Measurements from ENCODE around the gene SPATS1.
A peak's percentile ranks its signal among the peaks of the same experiment; 100 is the strongest.
"Not testable (repeated sequence)": the region's sequence is repeated elsewhere in the genome, so short reads cannot be mapped to it uniquely, and the experiment has no call there.

Gene SPATS1

GRCh38 chr6:44338228-44339122 is 4.0 kb upstream of the SPATS1 start:
- DNase-seq (ENCODE audit: low read depth, low spot score), result peak; percentile 76
- no peak overlapping the region for H3K4me3 ChIP-seq (ENCODE audit: low read length)

GRCh38 chr6:44339301-44339700 is 3.1 kb upstream of the SPATS1 start:
- DNase-seq (ENCODE audit: low read depth, low spot score), result no peak
- no peak overlapping the region for H3K4me3 ChIP-seq (ENCODE audit: low read length)

- no peak for DNase-seq (ENCODE audit: low read depth, low spot score)
- no peak overlapping the region for H3K4me3 ChIP-seq (ENCODE audit: low read length)
These were observed 2.5 kb upstream of the SPATS1 start for GRCh38 chr6:44339763-44340625.

GRCh38 chr6:44341095-44341890 is 1.2 kb upstream of the SPATS1 start:
- H3K4me3 ChIP-seq (ENCODE audit: low read length), result no peak overlapping the region
- DNase-seq (ENCODE audit: low read depth, low spot score), result no peak

- H3K4me3 ChIP-seq (ENCODE audit: low read length), result no peak overlapping the region
- no peak for DNase-seq (ENCODE audit: low read depth, low spot score)
These were observed 398 bp upstream of the SPATS1 start for GRCh38 chr6:44342052-44342451.

GRCh38 chr6:44346818-44347217 is 4.4 kb downstream of the SPATS1 start:
- not testable (repeated sequence) for H3K4me3 ChIP-seq (ENCODE audit: low read length); DNase-seq (ENCODE audit: low read depth, low spot score)

- no peak for DNase-seq (ENCODE audit: low read depth, low spot score)
These were observed 7.6 kb downstream of the SPATS1 start for GRCh38 chr6:44349904-44350649.

GRCh38 chr6:44350650-44350994 is 8.2 kb downstream of the SPATS1 start:
- not testable (repeated sequence) for H3K4me3 ChIP-seq (ENCODE audit: low read length); DNase-seq (ENCODE audit: low read depth, low spot score)

More at GRCh38 chr6:44349904-44350649, 7.6 kb downstream of the SPATS1 start:
- no peak overlapping the region for H3K4me3 ChIP-seq (ENCODE audit: low read length)

- H3K4me3 ChIP-seq (ENCODE audit: low read length), result no peak overlapping the region
- no peak for DNase-seq (ENCODE audit: low read depth, low spot score)
These were observed 9.8 kb downstream of the SPATS1 start for GRCh38 chr6:44352259-44352658.

- H3K4me3 ChIP-seq (ENCODE audit: low read length), result no peak overlapping the region
- DNase-seq (ENCODE audit: low read depth, low spot score), result no peak
These were observed 10.9 kb downstream of the SPATS1 start for GRCh38 chr6:44353336-44353735.

GRCh38 chr6:44355640-44356039 is 13.2 kb downstream of the SPATS1 start:
- DNase-seq (ENCODE audit: low read depth, low spot score), result no peak
- H3K4me3 ChIP-seq (ENCODE audit: low read length), result no peak overlapping the region

GRCh38 chr6:44356487-44356886 is 14.0 kb downstream of the SPATS1 start:
- no peak overlapping the region for H3K4me3 ChIP-seq (ENCODE audit: low read length)
- DNase-seq (ENCODE audit: low read depth, low spot score), result no peak

- H3K4me3 ChIP-seq (ENCODE audit: low read length), result no peak overlapping the region
- no peak for DNase-seq (ENCODE audit: low read depth, low spot score)
These were observed 17.5 kb downstream of the SPATS1 start for GRCh38 chr6:44359973-44360372.

- no peak overlapping the region for H3K4me3 ChIP-seq (ENCODE audit: low read length)
- DNase-seq (ENCODE audit: low read depth, low spot score), result no peak
These were observed 19.5 kb downstream of the SPATS1 start for GRCh38 chr6:44361947-44362346.

GRCh38 chr6:44363377-44363926 is 21.0 kb downstream of the SPATS1 start:
- no peak overlapping the region for H3K4me3 ChIP-seq (ENCODE audit: low read length)
- DNase-seq (ENCODE audit: low read depth, low spot score), result no peak

- no peak for DNase-seq (ENCODE audit: low read depth, low spot score)
- H3K4me3 ChIP-seq (ENCODE audit: low read length), result no peak overlapping the region
These were observed 24.3 kb downstream of the SPATS1 start for GRCh38 chr6:44366781-44367180.

GRCh38 chr6:44367681-44368080 is 25.2 kb downstream of the SPATS1 start:
- H3K4me3 ChIP-seq (ENCODE audit: low read length), result no peak overlapping the region
- no peak for DNase-seq (ENCODE audit: low read depth, low spot score)

- no peak for DNase-seq (ENCODE audit: low read depth, low spot score)
These were observed 30.6 kb downstream of the SPATS1 start for GRCh38 chr6:44373051-44373450.

More at GRCh38 chr6:44373051-44373450, 30.6 kb downstream of the SPATS1 start:
- no peak overlapping the region for H3K4me3 ChIP-seq (ENCODE audit: low read length)
